K562 (cell line): ENCODE measurements around the gene CARD8. TPM values are rescaled to one million over a fixed set of nuclear protein-coding genes. Genes with fewer than 3 reads are reported as not detected.
"Not testable (repeated sequence)": the region's sequence is repeated elsewhere in the genome, so short reads cannot be mapped to it uniquely, and the experiment has no call there.

Source experiments
- ATAC-seq: fragments of 200-7000 bp; cut with Tn5 transposase; 3 replicates; pipeline ENCODE4 v1.9.1; 2020; ENCODE audit warnings: moderate library complexity
- BruUV-seq: library from RNA; stranded (reverse); fragments of 400-500 nt; replicated peaks from 2 replicates; lab custom pipeline; 2021; lab: Mats Ljungman, UMichigan
- CTCF ChIA-PET: fragments of 300-600 bp; formaldehyde crosslinking; extraction: SDS; loops from one replicate; lab custom pipeline; 2021; ENCODE audit warnings: low intra/inter-chr PET ratio; lab: Yijun Ruan, JAX
- POLR2A ChIA-PET: fragments of 300-600, 350-650 bp; sonication (Branson Sonifier 250); formaldehyde crosslinking; extraction: SDS; loops from one replicate; lab custom pipeline; 2021; ENCODE audit warnings: antibody characterized with exemption, inconsistent platforms; lab: Yijun Ruan, JAX
- DNase-seq, 4 experiments: peaks; one replicate each; pipeline versions ENCODE4 v3.0.0 to v3.0.0-alpha.2; 2011 to 2018; ENCODE audit warnings: low spot score in 3 of 4, mixed read lengths in 3 of 4; ENCODE audit errors: extremely low read depth in 1 of 4
- FAIRE-seq: peaks from 2 replicates; lab custom pipeline; 2011; peaks lifted over from hg19 to GRCh38; lab: Jason Lieb, UNC
- H2AFZ ChIP-seq: 2 replicates; pipeline ENCODE4 v1.6.0; 2011; ENCODE audit warnings: low read depth, low read length, control low read depth, inconsistent platforms
- H3K27ac ChIP-seq: fragments of 200-600 bp; 3 replicates; pipeline ENCODE4 v1.8.0; 2011; ENCODE audit warnings: low read depth, mild to moderate bottlenecking, control low read depth, inconsistent platforms, low read length, moderate library complexity, mixed read lengths; ENCODE audit errors: extremely low read depth
- H3K27me3 ChIP-seq, 2 experiments: fragments of 300-600 bp in 1 of 2; 2 replicates in 1 of 2; 3 replicates in 1 of 2; pipeline versions ENCODE4 v1.6.0 to v1.8.0; 2011; ENCODE audit warnings: inconsistent platforms in 2 of 2, low read length in 2 of 2, mild to moderate bottlenecking in 1 of 2, mixed read lengths in 1 of 2, moderate library complexity in 1 of 2; ENCODE audit not compliant: control insufficient read depth in 2 of 2, insufficient read depth in 2 of 2
- H3K36me3 ChIP-seq: fragments of 300-600 bp; 3 replicates; pipeline ENCODE4 v1.8.0; 2011; ENCODE audit warnings: mild to moderate bottlenecking, low read length, inconsistent platforms; ENCODE audit not compliant: control insufficient read depth, insufficient read depth
- H3K4me1 ChIP-seq, 2 experiments: fragments of 200-600 bp in 1 of 2; replicated peaks in 1 of 2; 2 replicates in 1 of 2; 3 replicates in 1 of 2; pipeline versions ENCODE4 v1.5.1 to v1.8.0; 2011; ENCODE audit warnings: inconsistent platforms in 2 of 2, low read length in 2 of 2, mild to moderate bottlenecking in 1 of 2, mixed read lengths in 1 of 2, moderate library complexity in 1 of 2; ENCODE audit not compliant: control insufficient read depth in 2 of 2, insufficient read depth in 2 of 2
- H3K4me2 ChIP-seq: 2 replicates; pipeline ENCODE4 v1.6.1; 2011; ENCODE audit warnings: low read length, control low read depth, inconsistent platforms, mixed read lengths; ENCODE audit not compliant: insufficient read depth
- H3K4me3 ChIP-seq: fragments of 200-600 bp; sonication (generic), shearing (Covaris generic); 2 replicates; pipeline ENCODE4 v1.5.1; 2016; ENCODE audit warnings: control low read depth, inconsistent platforms
- H3K79me2 ChIP-seq: fragments of 200-600 bp; 3 replicates; pipeline ENCODE4 v1.8.0; 2011; ENCODE audit warnings: low read length, inconsistent platforms; ENCODE audit not compliant: control insufficient read depth, insufficient read depth
- H3K9ac ChIP-seq, 2 experiments: 2 replicates each; pipeline versions ENCODE4 v1.6.0 to v1.6.1; 2011; ENCODE audit warnings: low read depth in 2 of 2, low read length in 2 of 2, control low read depth in 1 of 2, inconsistent platforms in 1 of 2, mild to moderate bottlenecking in 1 of 2, mixed read lengths in 1 of 2; ENCODE audit not compliant: insufficient read depth in 1 of 2
- H3K9me1 ChIP-seq: one replicate; pipeline ENCODE4 v1.6.0; 2011; ENCODE audit warnings: inconsistent platforms, mild to moderate bottlenecking, low read length, moderate library complexity; ENCODE audit not compliant: control insufficient read depth, insufficient read depth
- H3K9me3 ChIP-seq: replicated peaks from 2 replicates; pipeline ENCODE4 v1.5.1; 2011; ENCODE audit warnings: low read depth, low read length, inconsistent platforms; ENCODE audit not compliant: control insufficient read depth, insufficient read depth
- H4K20me1 ChIP-seq: replicated peaks from 2 replicates; pipeline ENCODE4 v1.6.1; 2011; ENCODE audit warnings: low read length, inconsistent platforms, mixed read lengths; ENCODE audit not compliant: control insufficient read depth, insufficient read depth
- CBFA2T3 ChIP-seq: fragments of 450-650 bp; IDR thresholded peaks from 2 replicates; pipeline ENCODE4 v1.6.1; 2017
- CBX1 ChIP-seq: sonication (generic); IDR thresholded peaks from 2 replicates; pipeline ENCODE4 v1.6.1; 2016; ENCODE audit warnings: antibody characterized with exemption, low read depth, mild to moderate bottlenecking
- CBX3 ChIP-seq, 2 experiments: IDR thresholded peaks; 1 replicate in 1 of 2; 2 replicates in 1 of 2; pipeline ENCODE4 v1.6.1; 2012; ENCODE audit warnings: inconsistent platforms in 2 of 2, low read length in 2 of 2, borderline replicate concordance in 1 of 2, control low read depth in 1 of 2
- CBX5 ChIP-seq: IDR thresholded peaks from 2 replicates; pipeline ENCODE4 v1.6.1; 2014; ENCODE audit warnings: low read depth, borderline replicate concordance
- KLF16 ChIP-seq: IDR thresholded peaks from 2 replicates; pipeline ENCODE4 v1.6.1; 2016; ENCODE audit warnings: antibody characterized with exemption
- PHF20 ChIP-seq: fragments of 450-650 bp; IDR thresholded peaks from 2 replicates; pipeline ENCODE4 v1.6.1; 2018; ENCODE audit not compliant: partially characterized antibody
- POLR2B ChIP-seq: fragments of 450-650 bp; IDR thresholded peaks from 2 replicates; pipeline ENCODE4 v1.6.1; 2018; ENCODE audit warnings: low read depth; ENCODE audit not compliant: partially characterized antibody
- SRSF3 ChIP-seq: fragments of 200-400 bp; formaldehyde crosslinking; IDR thresholded peaks from 2 replicates; pipeline ENCODE4 v1.6.1; 2016; ENCODE audit warnings: mild to moderate bottlenecking, low read length, moderate library complexity; ENCODE audit not compliant: insufficient read depth
- TFAP4 ChIP-seq: sonication (generic); formaldehyde crosslinking; IDR thresholded peaks from 2 replicates; pipeline ENCODE4 v1.8.0; 2022; ENCODE audit warnings: missing genetic modification reagents, mild to moderate bottlenecking, moderate library complexity, borderline replicate concordance
- THAP7 ChIP-seq: fragments of 250-450 bp; sonication (Bioruptor Pico); IDR thresholded peaks from 2 replicates; pipeline ENCODE4 v1.5.0; 2021
- TRIM28 ChIP-seq: fragments of 450-650 bp; IDR thresholded peaks from 2 replicates; pipeline ENCODE4 v1.6.1; 2017
- WGBS: fragments of 100-300 bp; shearing (Covaris generic); methylation state at CpG from one replicate; pipeline ENCODE4 v1.1.6; 2016; ENCODE audit warnings: low coverage, mixed read lengths; ENCODE audit not compliant: insufficient coverage; ENCODE audit errors: missing lambda C conversion rate; 5-methylcytosine and 5-hydroxymethylcytosine counted together
- in situ Hi-C: fragments of 300-500 bp; cut with MboI; formaldehyde crosslinking; loops from 4 replicates; pipeline ENCODE4 v1.15.0; 2018; ENCODE audit warnings: inconsistent platforms, mixed read lengths
- intact Hi-C: fragments of 100-400 bp; cut with micrococcal nuclease; formaldehyde crosslinking; loops from 2 replicates; pipeline ENCODE4 v1.14.2; 2022
- polyA plus RNA-seq, 8 experiments: library from polyadenylated mRNA; depleted of rRNA in 4 of 8; stranded (reverse) in 5 of 8; unstranded in 3 of 8; fragments of >200 nt; fragmentation: Nextera tagmentation in 2 of 8; fragmentation: Illumina TruSeq in 1 of 8; extraction: Ambion mirVana in 2 of 8; extraction: Trizol in 1 of 8; gene quantifications; 2 replicates each; pipeline versions ENCODE4 v1.2.1 to v1.2.3, GENCODE V29; 2011 to 2014; ENCODE audit warnings: inconsistent platforms in 1 of 8, missing spikeins in 1 of 8
- total RNA-seq, 7 experiments: library from RNA; depleted of rRNA in 6 of 7; stranded (reverse); fragments of >200 nt in 6 of 7; fragmentation: Illumina TruSeq in 2 of 7; extraction: Trizol in 2 of 7; gene quantifications; 2 replicates each; pipeline versions ENCODE4 v1.2.1 to v1.2.3, GENCODE V29; 2011 to 2021; ENCODE audit warnings: low replicate concordance in 1 of 7

Gene CARD8
- total and polyA plus RNA-seq, 9 of the 15 experiments (the other 6 are each of a cell fraction or from before 2014, with no cell fraction given), result 11.5 to 26.4 (median 20.8) TPM

- no peak for TF ChIP-seq SRSF3
- TF ChIP-seq POLR2B, result no peak
- TF ChIP-seq PHF20, result no peak
- no peak for TF ChIP-seq KLF16
- TF ChIP-seq THAP7 (CRISPR knock-in tag), result no peak
- TF ChIP-seq TFAP4 (CRISPR knock-in tag), result no peak
These were observed 15.9 kb upstream of the CARD8 start (continued) for GRCh38 chr19:48271531-48272151.

GRCh38 chr19:48269617-48270026, 13.9 kb upstream of the CARD8 start:
- H3K4me1 ChIP-seq, H3K4me2 ChIP-seq, DNase-seq, H3K9me3 ChIP-seq, BruUV-seq, CTCF ChIA-PET, H3K79me2 ChIP-seq, H3K9me1 ChIP-seq, H3K27me3 ChIP-seq, ATAC-seq, H3K4me3 ChIP-seq, H3K9ac ChIP-seq, H3K27ac ChIP-seq, H4K20me1 ChIP-seq, H3K36me3 ChIP-seq, H2AFZ ChIP-seq: not testable (repeated sequence)
- POLR2A ChIA-PET, result interaction anchor here (1.4 kb wide), 1 partner anchor 14 kb away, joined by 6 read pairs; the partner anchor contains the start of gene CARD8
- intact Hi-C loops (loop anchor here (5.0 kb wide), 2 partner anchors 38 to 313 kb away; no protein-coding TSS in a partner anchor), in situ Hi-C loops (loop anchor here (10.0 to 25.0 kb wide), 2 partner anchors 305 to 1843 kb away; no protein-coding TSS in a partner anchor)
- TF ChIP-seq CBX5 (peak; percentile 59; the same call in 1 of the 2 replicates), CBFA2T3 (0 out of 2 replicates have a peak, but pooled peaks have one; percentile 3), TRIM28 (0 out of 2 replicates have a peak, but pooled peaks have one; percentile 35), CBX1 (peak; percentile 49; the same call in 1 of the 2 replicates), CBX3 (IDR thresholded peaks at IDR 0.05; ENCODE audit: borderline replicate concordance in 1 of 2, low read length in 2 of 2) (peak in 1 of 2 experiments; percentile 56; a peak in 1 of 3 replicates)
- peak; percentile 42 for FAIRE-seq
- WGBS, result 33% methylated on average over 6 of the region's 6 CpGs
